ENCODE measurements around the gene DGKH. TPM values are rescaled to one million over a fixed set of nuclear protein-coding genes. Genes with fewer than 3 reads are reported as not detected.
A peak's percentile ranks its signal among the peaks of the same experiment; 100 is the strongest.

The DGKH gene
- total RNA-seq, 1 donor from 2014 or later = 2.2 TPM

GRCh38 chr13:42266473-42266872 is 218.0 kb downstream of the DGKH start:
- H3K27ac Mint-ChIP-seq = no peak overlapping the region
- no peak for TF ChIP-seq CTCF (IDR thresholded peaks at IDR 0.05)
- H3K4me3 Mint-ChIP-seq = no peak overlapping the region
- no peaks in the 10 kb centered on the region for H3K27me3 Mint-ChIP-seq
- peaks cover 3% of the 10 kb centered on the region for H3K36me3 Mint-ChIP-seq (ENCODE audit: low read depth)
- CTCF ChIA-PET = no interaction called here
- no peak for DNase-seq
- H3K4me1 Mint-ChIP-seq = peaks cover 14% of the 10 kb centered on the region
- intact Hi-C loops (cut with micrococcal nuclease) = no loop called here
- no peak for ATAC-seq (ENCODE audit: low read depth)
- POLR2A ChIA-PET = no interaction called here
- no peaks in the 10 kb centered on the region for H3K9me3 Mint-ChIP-seq

- intact Hi-C loops (cut with micrococcal nuclease) = loop anchor here (2.0 to 10.0 kb wide), 10 partner anchors 310 to 2004 kb away; partner anchors contain the start of genes CCDC122, ELF1, LACC1 and MTRF1
- Mint-ChIP-seq H3K9me3 (peaks cover 2% of the 10 kb centered on the region), H3K27me3 (no peaks in the 10 kb centered on the region), H3K36me3 (ENCODE audit: low read depth) (peaks cover 8% of the 10 kb centered on the region), H3K4me3 (peak overlapping the region; percentile 97), H3K27ac (peak overlapping the region; percentile 97), H3K4me1 (peaks cover 44% of the 10 kb centered on the region)
- TF ChIP-seq CTCF (IDR thresholded peaks at IDR 0.05) = no peak
- DNase-seq (no peak), ATAC-seq (ENCODE audit: low read depth) (no peak)
- POLR2A ChIA-PET = interaction anchor here (0.9 to 1.2 kb wide), 3 partner anchors 14 to 1211 kb away, joined by 3 to 4 read pairs (median 3); no protein-coding TSS in a partner anchor
- CTCF ChIA-PET = no interaction called here
These were observed 221.9 kb downstream of the DGKH start for GRCh38 chr13:42270160-42270856.

GRCh38 chr13:42270857-42271215 is 222.4 kb downstream of the DGKH start:
- intact Hi-C loops (cut with micrococcal nuclease) = loop anchor here (1.0 to 10.0 kb wide), 13 partner anchors 106 to 2004 kb away; partner anchors contain the start of genes CCDC122, ELF1, KBTBD6 and LACC1
- CTCF ChIA-PET = no interaction called here
- TF ChIP-seq CTCF (IDR thresholded peaks at IDR 0.05) = no peak

DNA sequence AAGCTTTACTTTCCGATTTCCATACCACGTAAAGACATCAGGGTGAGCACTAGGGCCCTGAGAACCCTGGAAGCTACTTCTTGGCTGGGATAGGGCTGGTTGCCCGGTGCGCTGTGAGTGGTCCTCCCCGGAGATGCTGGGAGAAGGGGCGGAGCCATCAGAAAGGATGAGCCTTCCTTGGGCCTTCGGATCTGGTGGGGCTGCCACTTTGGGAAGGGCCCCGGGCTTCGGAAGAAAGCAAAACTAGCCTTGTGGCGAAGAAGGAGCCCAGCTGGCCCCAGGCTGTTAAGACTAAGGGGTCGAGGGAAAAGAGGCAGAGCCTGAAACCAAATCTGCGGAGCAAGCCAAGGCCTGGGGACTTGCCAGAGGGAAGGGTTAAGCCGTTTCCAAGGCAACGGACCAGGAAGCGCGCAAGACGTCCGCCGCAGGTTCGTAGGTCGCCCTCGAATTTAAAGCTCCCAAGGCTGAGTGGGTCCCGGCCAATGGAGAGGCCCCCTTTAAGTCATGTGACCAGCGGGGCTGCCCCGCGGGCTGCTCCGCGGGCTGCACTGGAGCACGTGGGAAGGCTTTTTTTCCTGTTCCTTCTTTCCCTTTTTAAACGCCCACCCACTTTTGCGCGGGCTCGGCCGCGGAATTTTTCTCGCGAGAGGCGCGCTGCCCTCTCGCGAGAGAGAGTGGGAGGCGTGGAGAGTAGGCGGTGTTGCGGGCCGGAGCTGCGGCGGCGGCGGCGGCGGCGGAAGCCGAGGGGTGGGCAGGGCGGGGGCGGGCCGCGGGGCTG is 223.1 kb downstream of the DGKH start:
- no peaks in the 10 kb centered on the region for H3K27me3 Mint-ChIP-seq
- POLR2A ChIA-PET = interaction anchor here (0.5 to 2.6 kb wide), 17 partner anchors 8 to 1608 kb away, joined by 3 to 47 read pairs (median 3); partner anchors contain the start of genes CCDC122, EPSTI1, KBTBD7 and LACC1
- peak overlapping the region; percentile 97 for H3K4me3 Mint-ChIP-seq
- ATAC-seq (ENCODE audit: low read depth) (peak; percentile 83), DNase-seq (peak; percentile 85)
- peaks cover 2% of the 10 kb centered on the region for H3K9me3 Mint-ChIP-seq
- no peak for TF ChIP-seq CTCF (IDR thresholded peaks at IDR 0.05)
- CTCF ChIA-PET = no interaction called here
- peaks cover 11% of the 10 kb centered on the region for H3K36me3 Mint-ChIP-seq (ENCODE audit: low read depth)
- peaks cover 54% of the 10 kb centered on the region for H3K4me1 Mint-ChIP-seq
- peak overlapping the region; percentile 97 for H3K27ac Mint-ChIP-seq
- intact Hi-C loops (cut with micrococcal nuclease) = loop anchor here (1.0 to 10.0 kb wide), 16 partner anchors 106 to 2003 kb away; partner anchors contain the start of genes CCDC122, ELF1, KBTBD6 and LACC1

More at GRCh38 chr13:42270857-42271215, 222.4 kb downstream of the DGKH start:
- POLR2A ChIA-PET = interaction anchor here (0.5 to 2.6 kb wide), 6 partner anchors 13 to 1211 kb away, joined by 3 to 47 read pairs (median 3); partner anchors contain the start of gene KBTBD7
- Mint-ChIP-seq H3K27ac (peak overlapping the region; percentile 97), H3K27me3 (no peaks in the 10 kb centered on the region), H3K4me1 (peaks cover 49% of the 10 kb centered on the region), H3K4me3 (peak overlapping the region; percentile 97), H3K36me3 (ENCODE audit: low read depth) (peaks cover 9% of the 10 kb centered on the region), H3K9me3 (peaks cover 2% of the 10 kb centered on the region)
- no peak for ATAC-seq (ENCODE audit: low read depth)
- no peak for DNase-seq

Measured in activated B cell treated with CpG ODN at 0.5 μM for 24 hours (primary cell).